ENCODE results near the gene ATF7.

ATF7 gene

GRCh38 chr12:53625946-53626701 is at the start of gene ATF7:
ATF7 (minus strand) TSS chr12:53626382; CDS start chr12:53601000, 25,382 bp downstream.
- DNase-seq (ENCODE audit: low read depth) = peak; percentile 99
- H3K4me3 ChIP-seq (ENCODE audit: low read depth, low read length) = peak within 1 kb of the TSS; percentile 99
- TF ChIP-seq, protein P1, sequence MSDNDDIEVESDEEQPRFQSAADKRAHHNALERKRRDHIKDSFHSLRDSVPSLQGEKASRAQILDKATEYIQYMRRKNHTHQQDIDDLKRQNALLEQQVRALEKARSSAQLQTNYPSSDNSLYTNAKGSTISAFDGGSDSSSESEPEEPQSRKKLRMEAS (IDR thresholded peaks at IDR 0.05; ENCODE audit: low read depth, low read length) = peak; percentile 96
- peak; percentile 90 for TF ChIP-seq MYC (IDR thresholded peaks at IDR 0.05; ENCODE audit: low read depth, low read length)
- TF ChIP-seq POLR2A (IDR thresholded peaks at IDR 0.05; ENCODE audit: extremely low read depth, insufficient read length) = peak; percentile 95
- TF ChIP-seq, protein P2, sequence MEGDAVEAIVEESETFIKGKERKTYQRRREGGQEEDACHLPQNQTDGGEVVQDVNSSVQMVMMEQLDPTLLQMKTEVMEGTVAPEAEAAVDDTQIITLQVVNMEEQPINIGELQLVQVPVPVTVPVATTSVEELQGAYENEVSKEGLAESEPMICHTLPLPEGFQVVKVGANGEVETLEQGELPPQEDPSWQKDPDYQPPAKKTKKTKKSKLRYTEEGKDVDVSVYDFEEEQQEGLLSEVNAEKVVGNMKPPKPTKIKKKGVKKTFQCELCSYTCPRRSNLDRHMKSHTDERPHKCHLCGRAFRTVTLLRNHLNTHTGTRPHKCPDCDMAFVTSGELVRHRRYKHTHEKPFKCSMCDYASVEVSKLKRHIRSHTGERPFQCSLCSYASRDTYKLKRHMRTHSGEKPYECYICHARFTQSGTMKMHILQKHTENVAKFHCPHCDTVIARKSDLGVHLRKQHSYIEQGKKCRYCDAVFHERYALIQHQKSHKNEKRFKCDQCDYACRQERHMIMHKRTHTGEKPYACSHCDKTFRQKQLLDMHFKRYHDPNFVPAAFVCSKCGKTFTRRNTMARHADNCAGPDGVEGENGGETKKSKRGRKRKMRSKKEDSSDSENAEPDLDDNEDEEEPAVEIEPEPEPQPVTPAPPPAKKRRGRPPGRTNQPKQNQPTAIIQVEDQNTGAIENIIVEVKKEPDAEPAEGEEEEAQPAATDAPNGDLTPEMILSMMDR (IDR thresholded peaks at IDR 0.05; ENCODE audit: low read depth, low read length) = no peak

DNA sequence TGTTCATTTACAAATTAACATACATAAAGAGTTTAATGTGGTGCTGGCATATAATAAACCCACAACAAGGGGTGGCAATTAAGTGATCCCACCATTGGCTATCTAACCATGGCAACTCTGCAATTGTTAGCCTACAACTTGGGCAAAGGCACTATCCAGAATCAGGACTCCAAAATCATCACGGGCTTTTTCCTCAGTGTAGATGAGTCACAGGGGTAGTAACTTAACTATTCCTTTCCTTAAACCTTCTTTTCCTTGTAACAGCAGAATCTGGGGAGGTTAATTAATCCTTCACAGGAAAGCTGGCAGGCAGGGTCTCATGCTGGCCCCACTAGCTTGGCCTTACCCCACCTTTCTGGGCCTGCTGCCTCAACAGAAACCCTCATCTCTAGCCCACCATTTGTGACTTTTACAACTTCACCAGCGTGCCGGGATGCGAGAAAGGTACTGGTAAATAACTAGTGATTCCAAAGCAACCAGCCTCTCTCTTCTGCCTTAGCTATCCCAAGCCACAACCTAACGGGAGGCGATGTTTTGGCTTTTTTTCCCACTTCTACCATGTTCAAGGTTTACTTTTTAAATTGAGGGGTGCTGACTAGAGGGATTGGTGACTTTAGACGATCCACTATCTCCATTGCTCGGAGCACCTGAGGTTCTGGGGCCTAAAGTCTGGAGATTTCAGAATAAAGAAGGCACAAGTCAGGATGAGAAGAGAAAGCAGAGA is 49.0 kb upstream of the ATF7 start:
- TF ChIP-seq, protein P1 (IDR thresholded peaks at IDR 0.05; ENCODE audit: low read depth, low read length) = no peak
- TF ChIP-seq POLR2A (IDR thresholded peaks at IDR 0.05; ENCODE audit: extremely low read depth, insufficient read length) (no peak), MYC (IDR thresholded peaks at IDR 0.05; ENCODE audit: low read depth, low read length) (no peak)
- TF ChIP-seq, protein P2 (IDR thresholded peaks at IDR 0.05; ENCODE audit: low read depth, low read length) = no peak
- peak overlapping the region; percentile 79 for H3K4me3 ChIP-seq (ENCODE audit: low read depth, low read length)
- DNase-seq (ENCODE audit: low read depth) = no peak

GRCh38 chr12:53670971-53671370 is 44.8 kb upstream of the ATF7 start:
- TF ChIP-seq, protein P1 (IDR thresholded peaks at IDR 0.05; ENCODE audit: low read depth, low read length) = no peak
- TF ChIP-seq MYC (IDR thresholded peaks at IDR 0.05; ENCODE audit: low read depth, low read length) = no peak
- TF ChIP-seq, protein P2 (IDR thresholded peaks at IDR 0.05; ENCODE audit: low read depth, low read length) = no peak
- no peak for DNase-seq (ENCODE audit: low read depth)
- peak overlapping the region; percentile 3 for H3K4me3 ChIP-seq (ENCODE audit: low read depth, low read length)

DNA sequence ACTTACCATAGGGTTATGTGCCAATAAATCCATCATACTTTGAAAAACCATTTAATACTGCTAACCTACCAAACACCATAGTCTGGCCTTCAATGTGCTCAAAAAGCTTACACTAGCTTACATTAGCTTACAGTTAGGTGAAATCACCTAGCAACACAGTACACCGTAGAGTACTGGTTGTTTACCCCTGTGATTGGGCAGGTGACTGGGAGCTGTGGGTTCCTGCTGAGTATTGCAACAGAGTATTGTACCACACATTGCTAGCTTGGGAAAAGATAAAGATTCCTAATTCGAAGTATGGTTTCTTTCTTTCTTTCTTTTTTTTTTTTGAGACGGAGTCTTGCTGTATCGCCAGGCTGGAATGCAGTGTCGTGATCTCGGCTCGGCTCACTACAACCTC is 44.1 kb upstream of the ATF7 start:
- no peak for DNase-seq (ENCODE audit: low read depth)
- TF ChIP-seq, protein P1 (IDR thresholded peaks at IDR 0.05; ENCODE audit: low read depth, low read length) = no peak
- TF ChIP-seq, protein P2 (IDR thresholded peaks at IDR 0.05; ENCODE audit: low read depth, low read length) = no peak
- TF ChIP-seq POLR2A (IDR thresholded peaks at IDR 0.05; ENCODE audit: extremely low read depth, insufficient read length) = no peak
- no peak for TF ChIP-seq MYC (IDR thresholded peaks at IDR 0.05; ENCODE audit: low read depth, low read length)

DNA sequence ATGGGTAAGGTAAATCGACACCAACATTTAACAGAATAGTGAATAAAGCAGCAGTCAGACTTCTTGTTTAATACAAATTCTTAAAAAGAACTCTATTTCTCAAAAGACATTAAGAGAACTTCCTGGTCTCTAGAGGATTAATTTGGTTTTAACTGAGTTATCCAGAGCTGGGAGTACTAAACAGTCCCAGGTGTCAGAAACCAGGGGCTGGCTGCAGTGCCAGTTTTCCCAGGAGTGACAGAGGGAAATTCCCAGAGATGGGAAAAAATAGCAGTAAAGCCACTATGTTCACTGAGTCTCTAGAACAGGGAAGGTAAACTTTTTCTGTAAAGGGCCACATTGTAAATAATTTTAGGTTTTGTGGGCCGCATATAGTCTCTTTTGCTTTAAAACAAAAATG is 40.9 kb upstream of the ATF7 start:
- TF ChIP-seq POLR2A (IDR thresholded peaks at IDR 0.05; ENCODE audit: extremely low read depth, insufficient read length) (no peak), MYC (IDR thresholded peaks at IDR 0.05; ENCODE audit: low read depth, low read length) (no peak)
- TF ChIP-seq, protein P2 (IDR thresholded peaks at IDR 0.05; ENCODE audit: low read depth, low read length) = no peak
- TF ChIP-seq, protein P1 (IDR thresholded peaks at IDR 0.05; ENCODE audit: low read depth, low read length) = no peak
- DNase-seq (ENCODE audit: low read depth) = no peak
- no peak overlapping the region for H3K4me3 ChIP-seq (ENCODE audit: low read depth, low read length)

More for the DNA sequence above, 44.1 kb upstream of the ATF7 start:
- H3K4me3 ChIP-seq (ENCODE audit: low read depth, low read length) = no peak overlapping the region
